Stimulated activated CD4-positive, alpha-beta T cell treated with anti-CD3 and anti-CD28 coated beads, Interleukin-15, amount 100 ng/mL, for 1 hour (primary cell): ENCODE results near the gene TMEM87A.

Experiments
- DNase-seq, 2 donors: peaks; one replicate each; pipeline ENCODE4 v3.0.0-alpha.2; 2020; ENCODE audit warnings: low read depth in 1 of 2, low spot score in 1 of 2

The TMEM87A gene

DNA sequence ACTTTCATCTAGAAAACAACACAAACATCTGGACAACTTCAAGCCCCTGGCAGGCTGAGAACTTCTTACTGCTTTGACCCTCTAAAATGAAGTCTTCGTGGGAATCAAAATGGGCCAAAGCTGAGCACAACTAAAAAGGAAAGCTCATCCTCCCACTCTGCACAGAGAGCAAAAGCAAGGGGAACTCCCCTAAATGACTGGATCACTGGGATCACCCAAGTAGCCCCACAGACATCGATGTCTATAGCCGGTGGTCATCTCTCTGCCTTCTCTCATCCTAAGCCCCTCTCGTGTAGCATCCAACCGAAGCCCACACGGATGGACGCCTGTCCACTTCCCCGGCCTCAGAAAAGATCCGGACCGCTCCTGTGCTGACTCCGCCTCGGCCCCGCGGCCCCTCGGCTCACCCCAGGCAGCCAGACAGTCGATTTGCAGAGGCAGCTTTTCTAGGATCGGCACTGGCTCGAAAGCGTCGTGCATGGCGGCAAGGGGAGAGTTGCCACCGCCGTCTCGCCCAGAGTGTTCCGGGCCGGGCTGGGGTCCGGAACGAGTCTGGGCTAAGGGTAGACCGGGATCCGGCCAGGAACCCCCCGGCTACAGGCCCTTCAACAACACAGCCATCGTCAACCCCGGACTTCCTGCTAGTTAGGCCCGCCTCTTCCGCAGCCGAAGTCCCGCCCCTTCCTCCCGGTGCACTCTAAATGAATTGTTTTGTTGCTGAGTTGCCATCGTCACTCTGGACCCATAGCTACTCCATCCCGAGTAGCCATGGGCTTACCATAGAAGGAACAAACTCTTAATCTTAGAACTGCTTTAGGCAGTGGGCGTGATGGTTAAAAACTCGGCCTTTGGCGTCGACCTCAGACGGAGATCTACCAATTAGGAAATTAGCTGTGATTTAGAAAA is 65.3 kb downstream of the TMEM87A start, which contains the start of gene VPS39:
TSS of gene VPS39 (minus strand) at position 631 of the 906 bp plus-strand sequence. CDS start at position 480, 151 bp downstream.
- DNase-seq, result peak; percentile 64 to 71

DNA sequence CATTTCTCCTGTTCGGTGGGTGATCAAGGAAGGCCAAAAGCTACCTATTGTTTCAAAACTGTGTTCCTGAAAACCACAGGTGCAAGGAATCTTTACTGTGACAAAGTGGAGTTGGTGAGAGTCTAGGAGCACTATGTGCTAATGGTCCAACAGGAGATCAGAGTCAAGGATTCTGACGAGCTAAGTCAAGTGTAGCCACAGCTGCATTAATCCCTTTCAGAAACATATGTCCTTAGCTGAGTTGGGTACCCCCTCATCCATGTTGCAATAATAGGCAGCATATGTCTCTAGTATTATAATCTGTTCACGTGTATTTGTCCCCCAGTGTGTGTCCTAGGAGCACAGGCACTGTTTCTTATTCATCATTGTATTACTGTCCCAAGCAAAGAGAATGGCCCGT is 66.8 kb downstream of the TMEM87A start:
- no peak for DNase-seq

DNA sequence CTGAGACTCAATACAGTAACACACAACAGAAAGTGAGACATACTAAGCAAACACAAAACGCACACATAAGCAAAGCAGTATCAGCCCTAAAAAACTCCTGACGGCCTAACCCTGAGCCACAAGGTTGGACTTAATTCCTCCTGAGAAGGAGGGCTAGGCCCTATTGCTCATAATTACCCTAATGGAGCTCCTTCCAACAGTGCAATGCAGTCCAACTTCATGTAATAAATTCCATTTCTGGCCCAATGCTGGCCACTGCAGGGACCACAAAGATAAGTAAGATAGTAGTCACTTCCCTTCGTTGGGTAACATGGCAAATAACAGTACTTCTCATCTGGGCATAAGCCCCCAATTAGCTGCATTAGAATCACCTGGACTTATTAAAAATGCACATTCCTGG is 69.3 kb downstream of the TMEM87A start:
- DNase-seq, result no peak

- DNase-seq, result no peak
Observed at GRCh38 chr15:42202653-42203052, 70.6 kb downstream of the TMEM87A start.

- DNase-seq, result no peak
Observed at GRCh38 chr15:42201801-42202200, 71.4 kb downstream of the TMEM87A start.

GRCh38 chr15:42199126-42199525 is 74.1 kb downstream of the TMEM87A start:
- DNase-seq, result no peak

DNA sequence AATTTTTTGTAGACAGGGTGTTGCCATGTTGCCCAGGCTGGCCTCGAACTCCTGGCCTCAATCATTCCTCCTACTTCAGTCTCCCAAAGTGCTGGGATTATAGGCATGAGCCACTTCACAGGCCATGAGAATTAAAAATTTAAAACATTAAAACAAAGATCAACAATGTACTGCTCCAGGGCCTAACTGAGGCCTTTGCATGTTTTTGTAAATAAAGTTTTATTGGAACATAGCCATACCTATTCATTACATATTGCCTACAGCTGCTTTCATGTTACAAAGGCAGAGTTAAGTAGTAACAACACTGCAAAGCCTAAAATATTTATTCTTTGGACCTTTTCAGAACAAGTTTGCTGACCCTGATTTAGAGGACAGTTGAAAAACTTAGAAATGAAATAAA is 74.7 kb downstream of the TMEM87A start:
- DNase-seq, result no peak

DNA sequence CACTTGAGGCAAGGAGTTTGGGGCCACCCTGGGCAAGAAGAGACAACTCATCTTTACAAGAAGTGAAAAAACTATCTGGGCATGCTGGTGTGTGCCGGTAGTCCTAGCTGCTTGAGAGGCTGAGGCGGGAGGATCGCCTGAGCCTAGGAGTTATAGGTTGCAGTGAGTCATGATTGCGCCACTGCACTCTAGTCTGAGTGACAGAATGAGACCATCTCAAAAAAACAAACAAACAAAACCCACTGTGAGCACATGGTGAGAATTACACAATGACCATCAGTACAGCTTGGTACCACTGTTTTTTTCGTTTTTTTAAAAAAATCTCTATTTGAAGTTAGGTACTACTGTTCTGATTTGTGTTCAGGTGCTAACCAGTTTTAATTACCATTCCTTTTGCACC is 78.7 kb downstream of the TMEM87A start:
- no peak for DNase-seq

GRCh38 chr15:42193383-42193782 is 79.8 kb downstream of the TMEM87A start:
- no peak for DNase-seq

DNA sequence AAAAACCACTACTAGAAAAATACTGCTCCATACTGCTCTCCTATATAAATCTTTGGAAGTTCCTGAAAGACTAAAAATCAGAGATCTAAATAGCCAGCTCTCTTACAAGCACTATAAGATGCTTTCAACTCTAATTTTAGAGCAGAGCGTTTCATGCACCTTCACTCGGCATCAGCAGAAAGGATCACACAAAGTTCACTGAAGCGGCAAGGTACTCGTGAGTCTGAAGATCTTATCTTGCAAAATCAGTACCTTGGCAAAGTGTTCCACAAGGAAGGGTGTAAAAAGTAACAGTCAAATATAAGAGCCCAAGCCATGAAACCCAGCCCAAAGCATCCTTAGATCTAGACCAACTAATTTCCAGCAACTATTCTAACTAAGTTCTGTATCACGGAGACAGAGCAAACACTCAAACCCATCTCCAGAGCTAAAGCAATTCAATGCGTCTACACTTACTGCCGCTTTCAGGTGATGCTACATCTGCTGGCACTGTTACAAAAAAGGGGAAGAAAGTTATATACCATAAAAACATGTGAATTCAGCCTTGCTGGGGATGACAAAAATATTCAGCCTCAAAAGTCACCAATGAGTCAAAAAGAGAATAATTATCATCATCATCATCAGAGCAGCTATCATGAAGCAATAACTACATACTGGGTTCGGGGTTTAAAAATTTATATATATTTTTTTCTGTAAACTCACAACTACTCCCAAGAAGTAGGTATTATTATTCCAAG is 81.5 kb downstream of the TMEM87A start:
- no peak for DNase-seq

GRCh38 chr15:42190370-42190769 is 82.9 kb downstream of the TMEM87A start:
- DNase-seq, result no peak

- no peak for DNase-seq
Observed at GRCh38 chr15:42185801-42186200, 87.4 kb downstream of the TMEM87A start.

DNA sequence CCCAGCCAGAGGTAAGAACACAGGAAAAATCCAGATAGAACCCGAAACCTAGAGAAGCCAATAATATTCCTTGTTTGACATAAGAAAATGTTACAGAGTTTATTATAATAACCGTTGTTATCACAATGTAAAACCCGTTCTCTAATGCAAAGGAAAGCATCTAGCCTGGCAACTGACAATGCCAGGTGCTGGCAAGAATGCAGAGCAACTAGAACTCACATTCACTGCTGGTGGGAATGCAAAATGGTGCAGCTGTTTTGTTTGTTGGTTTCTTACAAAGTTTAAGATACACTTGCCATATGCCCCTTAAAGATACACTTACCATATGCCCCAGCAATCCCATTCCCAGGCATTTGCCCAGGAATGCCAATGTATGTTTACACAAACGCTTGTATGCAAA is 88.5 kb downstream of the TMEM87A start:
- DNase-seq, result no peak

DNA sequence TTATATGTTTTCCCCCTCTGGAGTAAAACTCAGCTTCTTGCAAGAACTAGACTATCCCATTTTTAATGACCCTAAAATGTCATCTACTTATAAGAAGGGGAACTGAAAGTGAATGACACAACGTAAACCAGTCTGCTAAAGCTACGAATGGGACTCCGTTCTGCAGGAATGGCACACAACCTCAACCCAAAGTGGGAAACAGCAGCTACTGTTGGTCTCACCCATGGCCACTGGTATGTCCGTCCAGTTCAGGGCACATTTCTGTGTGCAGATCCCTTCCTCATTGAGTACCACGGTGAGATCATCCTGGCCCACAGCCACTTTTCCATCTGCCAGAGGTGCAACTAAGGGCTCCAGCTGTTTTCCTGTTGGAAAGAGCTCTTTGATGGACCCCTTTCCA is 88.9 kb downstream of the TMEM87A start:
- DNase-seq, result no peak

DNA sequence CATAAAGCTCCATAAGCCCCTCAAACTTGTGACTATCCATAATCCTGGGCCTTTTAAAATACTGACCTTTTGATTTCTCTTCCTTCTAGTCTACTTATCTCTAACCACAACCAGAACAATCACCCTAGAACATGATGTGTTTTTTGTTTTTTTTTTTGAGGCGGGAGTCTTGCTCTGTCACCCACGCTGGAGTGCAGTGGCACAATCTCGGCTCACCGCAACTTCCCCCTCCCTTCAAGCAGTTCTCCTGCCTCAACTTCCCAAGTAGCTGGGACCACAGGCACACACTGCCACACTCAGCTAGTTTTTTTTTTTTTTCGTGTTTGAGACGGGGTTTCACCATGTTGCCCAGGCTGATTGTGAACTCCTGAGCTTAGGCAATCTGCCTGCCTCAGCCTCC is 90.3 kb downstream of the TMEM87A start:
- no peak for DNase-seq

DNA sequence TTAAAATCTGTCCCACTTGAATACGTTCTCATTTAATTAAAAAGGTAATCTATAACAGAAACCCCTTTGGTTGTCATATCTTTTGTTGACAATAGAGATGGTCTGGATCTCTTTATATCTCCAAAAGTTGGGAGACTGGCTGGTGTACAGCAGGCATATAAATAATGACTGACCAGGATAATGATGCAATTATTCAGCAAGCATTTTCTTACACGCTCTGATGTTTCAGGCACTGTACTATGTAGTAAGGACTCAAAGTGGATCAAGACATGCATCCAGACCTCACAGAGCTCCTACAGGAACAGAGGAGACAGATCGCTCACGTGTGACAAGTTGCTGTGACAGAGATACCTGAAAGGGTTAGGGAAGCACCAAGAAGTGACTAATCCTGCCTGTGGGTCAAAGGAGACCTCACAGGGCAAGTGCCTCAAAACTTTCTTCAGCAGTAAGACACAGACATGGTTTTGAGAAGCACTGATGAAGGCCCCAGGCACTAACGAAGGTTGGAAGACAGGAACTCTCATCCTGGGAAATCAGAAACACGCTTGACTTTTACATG is 90.8 kb downstream of the TMEM87A start:
- DNase-seq, result no peak

DNA sequence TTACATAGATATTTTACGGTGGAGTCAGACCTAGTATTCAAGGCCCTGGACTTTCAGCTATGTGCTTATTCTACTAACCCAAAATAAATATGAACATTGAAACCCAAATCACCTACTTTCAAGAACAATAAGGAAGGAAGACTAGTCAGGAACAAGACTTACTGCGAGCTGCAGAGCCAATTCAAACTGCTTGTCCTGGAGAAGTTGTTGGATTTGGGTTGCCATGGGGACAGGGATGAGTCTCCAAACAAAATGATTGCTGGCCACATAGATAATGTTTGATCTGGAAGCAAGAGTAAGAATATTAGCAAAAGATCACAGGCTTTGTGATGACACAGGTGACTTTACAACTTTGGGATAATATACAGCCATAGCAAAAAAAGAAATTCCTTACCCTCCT is 95.2 kb downstream of the TMEM87A start:
- no peak for DNase-seq

GRCh38 chr15:42175671-42176070 is 97.6 kb downstream of the TMEM87A start:
- DNase-seq, result no peak

DNA sequence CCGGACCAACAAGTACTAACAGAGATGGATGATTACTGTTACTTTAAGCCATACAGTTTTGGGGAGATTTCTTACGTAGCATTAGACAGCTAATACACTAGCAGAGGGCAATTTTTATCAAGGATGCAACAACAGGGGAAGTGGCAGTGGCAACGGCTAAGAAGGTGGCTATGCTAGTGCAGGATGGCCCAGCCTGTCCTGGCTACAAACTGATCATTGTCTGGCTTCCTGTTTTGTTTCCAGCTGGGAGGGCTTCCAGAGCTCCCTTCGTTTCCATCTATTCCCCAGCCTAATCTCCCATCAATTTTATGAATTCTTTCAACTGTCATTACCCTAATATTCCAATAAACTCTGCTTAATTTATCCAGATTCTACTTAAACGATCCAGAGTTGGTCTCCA is 100.8 kb downstream of the TMEM87A start:
- no peak for DNase-seq

DNA sequence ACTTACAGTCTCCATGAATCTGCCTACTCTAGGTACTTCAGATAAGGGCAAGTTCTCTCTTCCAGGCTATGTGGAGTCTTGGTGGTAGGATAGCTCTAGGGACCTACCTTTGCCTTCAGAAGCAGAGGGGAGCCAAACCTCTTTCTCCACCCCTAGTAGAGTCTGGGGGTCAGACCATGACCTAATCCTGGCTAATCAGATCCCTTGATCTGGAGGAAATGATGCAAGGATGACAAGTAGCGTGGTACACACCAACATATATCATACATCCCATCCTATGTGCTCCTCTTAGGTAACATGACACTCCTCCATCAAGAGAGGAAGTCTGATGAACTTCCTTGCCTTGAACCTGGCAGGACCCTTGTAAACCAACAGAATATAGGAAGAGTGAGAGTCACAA is 101.4 kb downstream of the TMEM87A start:
- DNase-seq, result no peak

- no peak for DNase-seq
Observed at GRCh38 chr15:42171122-42171521, 102.1 kb downstream of the TMEM87A start.
